ENCODE data around the gene TRAF3.

GRCh38 chr14:102949062-102949800 lies 172.0 kb downstream of the TRAF3 start:
- TF ChIP-seq YY1 (IDR thresholded peaks at IDR 0.05; ENCODE audit: low read depth): no peak
- no peak for TF ChIP-seq TAF1 (IDR thresholded peaks at IDR 0.05; ENCODE audit: low read depth)
- no peak for TF ChIP-seq MAX (IDR thresholded peaks at IDR 0.05)
- TF ChIP-seq EP300 (IDR thresholded peaks at IDR 0.05; ENCODE audit: borderline replicate concordance): no peak
- TF ChIP-seq NFIC (IDR thresholded peaks at IDR 0.05): no peak
- TF ChIP-seq CEBPB (IDR thresholded peaks at IDR 0.05): no peak
- TF ChIP-seq RAD21 (IDR thresholded peaks at IDR 0.05; ENCODE audit: low read depth): no peak
- TF ChIP-seq REST (IDR thresholded peaks at IDR 0.05; ENCODE audit: low read depth): no peak
- TF ChIP-seq FOXM1 (IDR thresholded peaks at IDR 0.05; ENCODE audit: borderline replicate concordance, low read depth): no peak
